K562 (cell line): ENCODE results near the gene EEFSEC. TPM values are rescaled to one million over a fixed set of nuclear protein-coding genes. Genes with fewer than 3 reads are reported as not detected.

Experiments used
- ATAC-seq: fragments of 200-7000 bp; cut with Tn5 transposase; 3 replicates; pipeline ENCODE4 v1.9.1; 2020; ENCODE audit warnings: moderate library complexity
- BruUV-seq: library from RNA; stranded (reverse); fragments of 400-500 nt; replicated peaks from 2 replicates; lab custom pipeline; 2021; lab: Mats Ljungman, UMichigan
- CTCF ChIA-PET: fragments of 300-600 bp; formaldehyde crosslinking; extraction: SDS; loops from one replicate; lab custom pipeline; 2021; ENCODE audit warnings: low intra/inter-chr PET ratio; lab: Yijun Ruan, JAX
- POLR2A ChIA-PET: fragments of 300-600, 350-650 bp; sonication (Branson Sonifier 250); formaldehyde crosslinking; extraction: SDS; loops from one replicate; lab custom pipeline; 2021; ENCODE audit warnings: antibody characterized with exemption, inconsistent platforms; lab: Yijun Ruan, JAX
- DNase-seq, 4 experiments: peaks; one replicate each; pipeline versions ENCODE4 v3.0.0 to v3.0.0-alpha.2; 2011 to 2018; ENCODE audit warnings: low spot score in 3 of 4, mixed read lengths in 3 of 4; ENCODE audit errors: extremely low read depth in 1 of 4
- FAIRE-seq: peaks from 2 replicates; lab custom pipeline; 2011; peaks lifted over from hg19 to GRCh38; lab: Jason Lieb, UNC
- H2AFZ ChIP-seq: 2 replicates; pipeline ENCODE4 v1.6.0; 2011; ENCODE audit warnings: low read depth, low read length, control low read depth, inconsistent platforms
- H3K27ac ChIP-seq: fragments of 200-600 bp; 3 replicates; pipeline ENCODE4 v1.8.0; 2011; ENCODE audit warnings: low read depth, mild to moderate bottlenecking, control low read depth, inconsistent platforms, low read length, moderate library complexity, mixed read lengths; ENCODE audit errors: extremely low read depth
- H3K27me3 ChIP-seq, 2 experiments: fragments of 300-600 bp in 1 of 2; 2 replicates in 1 of 2; 3 replicates in 1 of 2; pipeline versions ENCODE4 v1.6.0 to v1.8.0; 2011; ENCODE audit warnings: inconsistent platforms in 2 of 2, low read length in 2 of 2, mild to moderate bottlenecking in 1 of 2, mixed read lengths in 1 of 2, moderate library complexity in 1 of 2; ENCODE audit not compliant: control insufficient read depth in 2 of 2, insufficient read depth in 2 of 2
- H3K36me3 ChIP-seq: fragments of 300-600 bp; 3 replicates; pipeline ENCODE4 v1.8.0; 2011; ENCODE audit warnings: mild to moderate bottlenecking, low read length, inconsistent platforms; ENCODE audit not compliant: control insufficient read depth, insufficient read depth
- H3K4me1 ChIP-seq, 2 experiments: fragments of 200-600 bp in 1 of 2; replicated peaks in 1 of 2; 2 replicates in 1 of 2; 3 replicates in 1 of 2; pipeline versions ENCODE4 v1.5.1 to v1.8.0; 2011; ENCODE audit warnings: inconsistent platforms in 2 of 2, low read length in 2 of 2, mild to moderate bottlenecking in 1 of 2, mixed read lengths in 1 of 2, moderate library complexity in 1 of 2; ENCODE audit not compliant: control insufficient read depth in 2 of 2, insufficient read depth in 2 of 2
- H3K4me2 ChIP-seq: 2 replicates; pipeline ENCODE4 v1.6.1; 2011; ENCODE audit warnings: low read length, control low read depth, inconsistent platforms, mixed read lengths; ENCODE audit not compliant: insufficient read depth
- H3K4me3 ChIP-seq: fragments of 200-600 bp; sonication (generic), shearing (Covaris generic); 2 replicates; pipeline ENCODE4 v1.5.1; 2016; ENCODE audit warnings: control low read depth, inconsistent platforms
- H3K79me2 ChIP-seq: fragments of 200-600 bp; 3 replicates; pipeline ENCODE4 v1.8.0; 2011; ENCODE audit warnings: low read length, inconsistent platforms; ENCODE audit not compliant: control insufficient read depth, insufficient read depth
- H3K9ac ChIP-seq, 2 experiments: 2 replicates each; pipeline versions ENCODE4 v1.6.0 to v1.6.1; 2011; ENCODE audit warnings: low read depth in 2 of 2, low read length in 2 of 2, control low read depth in 1 of 2, inconsistent platforms in 1 of 2, mild to moderate bottlenecking in 1 of 2, mixed read lengths in 1 of 2; ENCODE audit not compliant: insufficient read depth in 1 of 2
- H3K9me1 ChIP-seq: one replicate; pipeline ENCODE4 v1.6.0; 2011; ENCODE audit warnings: inconsistent platforms, mild to moderate bottlenecking, low read length, moderate library complexity; ENCODE audit not compliant: control insufficient read depth, insufficient read depth
- H3K9me3 ChIP-seq: replicated peaks from 2 replicates; pipeline ENCODE4 v1.5.1; 2011; ENCODE audit warnings: low read depth, low read length, inconsistent platforms; ENCODE audit not compliant: control insufficient read depth, insufficient read depth
- H4K20me1 ChIP-seq: replicated peaks from 2 replicates; pipeline ENCODE4 v1.6.1; 2011; ENCODE audit warnings: low read length, inconsistent platforms, mixed read lengths; ENCODE audit not compliant: control insufficient read depth, insufficient read depth
- ADNP ChIP-seq: fragments of 200-800 bp; sonication (Bioruptor generic); IDR thresholded peaks from 2 replicates; pipeline ENCODE4 v1.6.1; 2016; ENCODE audit warnings: missing genetic modification characterization, missing compliant biosample characterization
- BCOR ChIP-seq: fragments of 450-650 bp; IDR thresholded peaks from 2 replicates; pipeline ENCODE4 v1.6.1; 2016
- CBX3 ChIP-seq, 2 experiments: IDR thresholded peaks; 1 replicate in 1 of 2; 2 replicates in 1 of 2; pipeline ENCODE4 v1.6.1; 2012; ENCODE audit warnings: inconsistent platforms in 2 of 2, low read length in 2 of 2, borderline replicate concordance in 1 of 2, control low read depth in 1 of 2
- ETV1 ChIP-seq: fragments of 450-650 bp; conservative IDR thresholded peaks from 2 replicates; pipeline ENCODE4 v1.6.1; 2016; ENCODE audit warnings: missing genetic modification characterization, control low read depth, low read depth, missing compliant biosample characterization
- HDAC2 ChIP-seq: fragments of 450-650 bp; IDR thresholded peaks from 2 replicates; pipeline ENCODE4 v1.6.1; 2016; ENCODE audit warnings: mild to moderate bottlenecking
- HNRNPK ChIP-seq: fragments of 200-400 bp; formaldehyde crosslinking; IDR thresholded peaks from one replicate; pipeline ENCODE4 v1.6.1; 2018; ENCODE audit warnings: mild to moderate bottlenecking, low read depth, low read length; ENCODE audit not compliant: poor library complexity, severe bottlenecking
- KDM1A ChIP-seq, 2 experiments: fragments of 450-650 bp; IDR thresholded peaks; 2 replicates each; pipeline ENCODE4 v1.6.1; 2016; ENCODE audit warnings: mild to moderate bottlenecking in 2 of 2
- PHTF2 ChIP-seq: fragments of 250-450 bp; sonication (Bioruptor Pico); IDR thresholded peaks from 2 replicates; pipeline ENCODE4 v1.5.0; 2021; ENCODE audit warnings: mild to moderate bottlenecking
- RBM22 ChIP-seq: fragments of 200-400 bp; formaldehyde crosslinking; IDR thresholded peaks from 2 replicates; pipeline ENCODE4 v1.6.1; 2018; ENCODE audit warnings: low read length, low read depth; ENCODE audit not compliant: poor library complexity, severe bottlenecking
- RBM25 ChIP-seq: fragments of 200-400 bp; formaldehyde crosslinking; IDR thresholded peaks from 2 replicates; pipeline ENCODE4 v1.6.1; 2018; ENCODE audit warnings: low read length, low read depth, moderate library complexity; ENCODE audit not compliant: severe bottlenecking
- RCOR1 ChIP-seq, 2 experiments: IDR thresholded peaks; 2 replicates each; pipeline ENCODE4 v1.6.1; 2012; ENCODE audit warnings: low read depth in 2 of 2, low read length in 2 of 2, borderline replicate concordance in 1 of 2, improper control_type of control experiment in 1 of 2
- SMARCA5 ChIP-seq: fragments of 450-650 bp; IDR thresholded peaks from 2 replicates; pipeline ENCODE4 v1.6.1; 2016
- ZBTB7A ChIP-seq: IDR thresholded peaks from 2 replicates; pipeline ENCODE4 v1.6.1; 2011; ENCODE audit warnings: low read depth, mild to moderate bottlenecking, low read length, moderate library complexity, borderline replicate concordance; ENCODE audit not compliant: control insufficient read depth
- ZFP36 ChIP-seq: fragments of 150-350 bp; IDR thresholded peaks from 2 replicates; pipeline ENCODE4 v1.6.1; 2018; ENCODE audit warnings: low read length, low read depth; ENCODE audit not compliant: partially characterized antibody
- ZNF121 ChIP-seq: sonication (generic); formaldehyde crosslinking; conservative IDR thresholded peaks from 2 replicates; pipeline ENCODE4 v1.8.0; 2022; ENCODE audit warnings: missing genetic modification reagents
- ZNF274 ChIP-seq: IDR thresholded peaks from 2 replicates; pipeline ENCODE4 v1.6.1; 2011; ENCODE audit warnings: low read depth, mild to moderate bottlenecking, low read length, moderate library complexity, borderline replicate concordance
- ZNF589 ChIP-seq: fragments of 200-800 bp; sonication (Bioruptor generic); IDR thresholded peaks from 2 replicates; pipeline ENCODE4 v1.6.1; 2016; ENCODE audit warnings: low read depth, missing genetic modification characterization, missing compliant biosample characterization
- WGBS: fragments of 100-300 bp; shearing (Covaris generic); methylation state at CpG from one replicate; pipeline ENCODE4 v1.1.6; 2016; ENCODE audit warnings: low coverage, mixed read lengths; ENCODE audit not compliant: insufficient coverage; ENCODE audit errors: missing lambda C conversion rate; 5-methylcytosine and 5-hydroxymethylcytosine counted together
- in situ Hi-C: fragments of 300-500 bp; cut with MboI; formaldehyde crosslinking; loops from 4 replicates; pipeline ENCODE4 v1.15.0; 2018; ENCODE audit warnings: inconsistent platforms, mixed read lengths
- intact Hi-C: fragments of 100-400 bp; cut with micrococcal nuclease; formaldehyde crosslinking; loops from 2 replicates; pipeline ENCODE4 v1.14.2; 2022
- polyA plus RNA-seq, 8 experiments: library from polyadenylated mRNA; depleted of rRNA in 4 of 8; stranded (reverse) in 5 of 8; unstranded in 3 of 8; fragments of >200 nt; fragmentation: Nextera tagmentation in 2 of 8; fragmentation: Illumina TruSeq in 1 of 8; extraction: Ambion mirVana in 2 of 8; extraction: Trizol in 1 of 8; gene quantifications; 2 replicates each; pipeline versions ENCODE4 v1.2.1 to v1.2.3, GENCODE V29; 2011 to 2014; ENCODE audit warnings: inconsistent platforms in 1 of 8, missing spikeins in 1 of 8
- total RNA-seq, 7 experiments: library from RNA; depleted of rRNA in 6 of 7; stranded (reverse); fragments of >200 nt in 6 of 7; fragmentation: Illumina TruSeq in 2 of 7; extraction: Trizol in 2 of 7; gene quantifications; 2 replicates each; pipeline versions ENCODE4 v1.2.1 to v1.2.3, GENCODE V29; 2011 to 2021; ENCODE audit warnings: low replicate concordance in 1 of 7
- TF ChIP-seq, protein P1 (sequence below): fragments of 450-650 bp; formaldehyde crosslinking; IDR thresholded peaks from 2 replicates; pipeline ENCODE4 v1.4.0; 2022; ENCODE audit warnings: missing genetic modification characterization
- TF ChIP-seq, protein P2 (sequence below): sonication (generic); formaldehyde crosslinking; IDR thresholded peaks from 2 replicates; pipeline ENCODE4 v1.8.0; 2022; ENCODE audit warnings: mild to moderate bottlenecking, missing genetic modification reagents

The EEFSEC gene
- total and polyA plus RNA-seq, 9 of the 15 experiments (the other 6 are each of a cell fraction or from before 2014, with no cell fraction given), result 0.35 to 11.8 (median 7.7) TPM

- intact Hi-C loops, result loop anchor here (10.0 kb wide), 2 partner anchors 150 to 260 kb away; no protein-coding TSS in a partner anchor
- POLR2A ChIA-PET, result no interaction called here
- peak; percentile 81 for TF ChIP-seq ZFP36
- TF ChIP-seq, protein P1, sequence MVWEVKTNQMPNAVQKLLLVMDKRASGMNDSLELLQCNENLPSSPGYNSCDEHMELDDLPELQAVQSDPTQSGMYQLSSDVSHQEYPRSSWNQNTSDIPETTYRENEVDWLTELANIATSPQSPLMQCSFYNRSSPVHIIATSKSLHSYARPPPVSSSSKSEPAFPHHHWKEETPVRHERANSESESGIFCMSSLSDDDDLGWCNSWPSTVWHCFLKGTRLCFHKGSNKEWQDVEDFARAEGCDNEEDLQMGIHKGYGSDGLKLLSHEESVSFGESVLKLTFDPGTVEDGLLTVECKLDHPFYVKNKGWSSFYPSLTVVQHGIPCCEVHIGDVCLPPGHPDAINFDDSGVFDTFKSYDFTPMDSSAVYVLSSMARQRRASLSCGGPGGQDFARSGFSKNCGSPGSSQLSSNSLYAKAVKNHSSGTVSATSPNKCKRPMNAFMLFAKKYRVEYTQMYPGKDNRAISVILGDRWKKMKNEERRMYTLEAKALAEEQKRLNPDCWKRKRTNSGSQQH, result no peak
- TF ChIP-seq KDM1A (IDR thresholded peaks at IDR 0.05), result peak; percentile 67 to 83
- TF ChIP-seq ZBTB7A, result no peak
- TF ChIP-seq PHTF2, result no peak
- TF ChIP-seq ZNF121, result peak; percentile 97
- TF ChIP-seq ADNP (tag), result peak; percentile 61; the same call in 1 of the 2 replicates
- peak; percentile 95 for TF ChIP-seq RBM25
- peak; percentile 94 for TF ChIP-seq BCOR
- TF ChIP-seq HDAC2, result peak; percentile 50; the same call in 1 of the 2 replicates
- TF ChIP-seq RCOR1 (IDR thresholded peaks at IDR 0.05; ENCODE audit: borderline replicate concordance in 1 of 2, low read depth in 2 of 2, low read length in 2 of 2), result no peak
- no peak for TF ChIP-seq ZNF589
- no peak for TF ChIP-seq HNRNPK
- TF ChIP-seq ETV1 (tag), result no peak
- TF ChIP-seq RBM22, result no peak
- TF ChIP-seq, protein P2, sequence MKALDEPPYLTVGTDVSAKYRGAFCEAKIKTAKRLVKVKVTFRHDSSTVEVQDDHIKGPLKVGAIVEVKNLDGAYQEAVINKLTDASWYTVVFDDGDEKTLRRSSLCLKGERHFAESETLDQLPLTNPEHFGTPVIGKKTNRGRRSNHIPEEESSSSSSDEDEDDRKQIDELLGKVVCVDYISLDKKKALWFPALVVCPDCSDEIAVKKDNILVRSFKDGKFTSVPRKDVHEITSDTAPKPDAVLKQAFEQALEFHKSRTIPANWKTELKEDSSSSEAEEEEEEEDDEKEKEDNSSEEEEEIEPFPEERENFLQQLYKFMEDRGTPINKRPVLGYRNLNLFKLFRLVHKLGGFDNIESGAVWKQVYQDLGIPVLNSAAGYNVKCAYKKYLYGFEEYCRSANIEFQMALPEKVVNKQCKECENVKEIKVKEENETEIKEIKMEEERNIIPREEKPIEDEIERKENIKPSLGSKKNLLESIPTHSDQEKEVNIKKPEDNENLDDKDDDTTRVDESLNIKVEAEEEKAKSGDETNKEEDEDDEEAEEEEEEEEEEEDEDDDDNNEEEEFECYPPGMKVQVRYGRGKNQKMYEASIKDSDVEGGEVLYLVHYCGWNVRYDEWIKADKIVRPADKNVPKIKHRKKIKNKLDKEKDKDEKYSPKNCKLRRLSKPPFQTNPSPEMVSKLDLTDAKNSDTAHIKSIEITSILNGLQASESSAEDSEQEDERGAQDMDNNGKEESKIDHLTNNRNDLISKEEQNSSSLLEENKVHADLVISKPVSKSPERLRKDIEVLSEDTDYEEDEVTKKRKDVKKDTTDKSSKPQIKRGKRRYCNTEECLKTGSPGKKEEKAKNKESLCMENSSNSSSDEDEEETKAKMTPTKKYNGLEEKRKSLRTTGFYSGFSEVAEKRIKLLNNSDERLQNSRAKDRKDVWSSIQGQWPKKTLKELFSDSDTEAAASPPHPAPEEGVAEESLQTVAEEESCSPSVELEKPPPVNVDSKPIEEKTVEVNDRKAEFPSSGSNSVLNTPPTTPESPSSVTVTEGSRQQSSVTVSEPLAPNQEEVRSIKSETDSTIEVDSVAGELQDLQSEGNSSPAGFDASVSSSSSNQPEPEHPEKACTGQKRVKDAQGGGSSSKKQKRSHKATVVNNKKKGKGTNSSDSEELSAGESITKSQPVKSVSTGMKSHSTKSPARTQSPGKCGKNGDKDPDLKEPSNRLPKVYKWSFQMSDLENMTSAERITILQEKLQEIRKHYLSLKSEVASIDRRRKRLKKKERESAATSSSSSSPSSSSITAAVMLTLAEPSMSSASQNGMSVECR (CRISPR knock-in tag), result no peak
- peak; percentile 83 for TF ChIP-seq SMARCA5
- no peak for TF ChIP-seq ZNF274
- TF ChIP-seq CBX3 (IDR thresholded peaks at IDR 0.05; ENCODE audit: borderline replicate concordance in 1 of 2, low read length in 2 of 2), result no peak
These were observed 281.2 kb downstream of the EEFSEC start for GRCh38 chr3:128434524-128434923.

More at GRCh38 chr3:128434524-128434923, 281.2 kb downstream of the EEFSEC start:
- 25% methylated on average over 2 of the region's 2 CpGs for WGBS
- Histone ChIP-seq H3K9ac (no peak overlapping the region), H3K9me1 (no peaks in the 10 kb centered on the region), H3K4me3 (no peak overlapping the region), H3K27me3 (no peaks in the 10 kb centered on the region), H4K20me1 (no peaks in the 10 kb centered on the region), H3K27ac (no peak overlapping the region), H3K79me2 (no peaks in the 10 kb centered on the region), H3K36me3 (no peaks in the 10 kb centered on the region), H2AFZ (no peak overlapping the region), H3K9me3 (no peaks in the 10 kb centered on the region), H3K4me2 (no peak overlapping the region), H3K4me1 (peaks cover 4 to 44% of the 10 kb centered on the region in 2 experiments; a peak in 3 of 5 replicates)
- BruUV-seq, result no TSS peak
- no peak for DNase-seq
- no peak for ATAC-seq
- FAIRE-seq, result no peak
- CTCF ChIA-PET, result no interaction called here
- in situ Hi-C loops, result no loop called here
